Vagina (tissue), 2 donors: ENCODE data around the gene FNDC7. TPM values are rescaled to one million over a fixed set of nuclear protein-coding genes. Genes with fewer than 3 reads are reported as not detected.
"Not testable (repeated sequence)": the region's sequence is repeated elsewhere in the genome, so short reads cannot be mapped to it uniquely, and the experiment has no call there.

ENCODE experiments used
- DNase-seq, 2 donors: peaks; one replicate each; pipeline ENCODE4 v3.0.0-alpha.2; 2017; ENCODE audit errors: extremely low spot score in 2 of 2
- H3K27ac ChIP-seq: fragments of 200-600 bp; sonication (generic); one replicate; pipeline ENCODE4 v1.5.1; 2019
- H3K27me3 ChIP-seq: fragments of 200-600 bp; sonication (generic); one replicate; pipeline ENCODE4 v1.5.1; 2019
- H3K36me3 ChIP-seq, 2 donors: fragments of 200-600 bp; sonication (generic); one replicate each; pipeline ENCODE4 v1.5.1; 2017 to 2019
- H3K4me1 ChIP-seq: fragments of 200-600 bp; sonication (generic); one replicate; pipeline ENCODE4 v1.5.1; 2019
- H3K4me3 ChIP-seq, 2 donors: fragments of 200-600 bp; sonication (generic); 1 replicate in 1 of 2; 2 replicates in 1 of 2; pipeline ENCODE4 v1.5.1; 2016 to 2019
- H3K9me3 ChIP-seq: fragments of 200-600 bp; sonication (generic); one replicate; pipeline ENCODE4 v1.5.1; 2019
- CTCF ChIP-seq, 3 experiments: fragments of 450-650 bp in 2 of 3; fragments of 200-600 bp in 1 of 3; sonication (generic) in 1 of 3; IDR thresholded peaks; one replicate each; pipeline ENCODE4 v1.5.1; 2017 to 2019; ENCODE audit warnings: antibody characterized with exemption in 3 of 3, mild to moderate bottlenecking in 2 of 3, moderate library complexity in 2 of 3
- POLR2A ChIP-seq, 2 donors: fragments of 450-650 bp; IDR thresholded peaks; one replicate each; pipeline ENCODE4 v1.6.1; 2017; ENCODE audit warnings: antibody characterized with exemption in 2 of 2, mild to moderate bottlenecking in 2 of 2, moderate library complexity in 2 of 2
- POLR2AphosphoS5 ChIP-seq, 2 donors: sonication (generic); formaldehyde crosslinking; IDR thresholded peaks; one replicate each; pipeline ENCODE4 v1.9.0; 2017; ENCODE audit warnings: antibody characterized with exemption in 2 of 2, mild to moderate bottlenecking in 2 of 2, low read depth in 1 of 2; ENCODE audit not compliant: insufficient read depth in 1 of 2
- intact Hi-C: fragments of 100-400 bp; cut with DNase I; formaldehyde crosslinking; loops from one replicate; pipeline ENCODE4 v1.15.1; 2023
- total RNA-seq: library from RNA; depleted of rRNA; stranded (reverse); fragments of >200 nt; gene quantifications from one replicate; pipeline ENCODE4 v1.2.3, GENCODE V29; 2016

FNDC7 gene
- total RNA-seq, 1 donor from 2014 or later, result not detected

- Histone ChIP-seq H3K4me3 (no peak overlapping the region), H3K27me3 (no peaks in the 10 kb centered on the region), H3K27ac (no peak overlapping the region), H3K4me1 (no peaks in the 10 kb centered on the region), H3K36me3 (no peaks in the 10 kb centered on the region), H3K9me3 (no peaks in the 10 kb centered on the region)
- intact Hi-C loops, result no loop called here
- TF ChIP-seq POLR2A (IDR thresholded peaks at IDR 0.05) (no peak), POLR2AphosphoS5 (IDR thresholded peaks at IDR 0.05; ENCODE audit: insufficient read depth in 1 of 2, low read depth in 1 of 2) (no peak), CTCF (IDR thresholded peaks at IDR 0.05) (no peak)
- DNase-seq, result no peak
Measured at GRCh38 chr1:108679586-108680213, 33.0 kb upstream of the FNDC7 start.

- H3K4me3 ChIP-seq, H3K27me3 ChIP-seq, H3K4me1 ChIP-seq, intact Hi-C loops, H3K36me3 ChIP-seq, DNase-seq, H3K9me3 ChIP-seq, H3K27ac ChIP-seq: not testable (repeated sequence)
Measured at GRCh38 chr1:108681701-108682100, 31.0 kb upstream of the FNDC7 start.

GRCh38 chr1:108685529-108685928, 27.2 kb upstream of the FNDC7 start:
- H3K4me3 ChIP-seq, result no peak overlapping the region
- no peak for DNase-seq
- no peaks in the 10 kb centered on the region for H3K4me1 ChIP-seq
- H3K36me3 ChIP-seq, result no peaks in the 10 kb centered on the region
- TF ChIP-seq POLR2AphosphoS5 (IDR thresholded peaks at IDR 0.05; ENCODE audit: insufficient read depth in 1 of 2, low read depth in 1 of 2), result no peak
- no peak for TF ChIP-seq CTCF (IDR thresholded peaks at IDR 0.05)
- no peak for TF ChIP-seq POLR2A (IDR thresholded peaks at IDR 0.05)
- H3K9me3 ChIP-seq, result no peaks in the 10 kb centered on the region
- no peaks in the 10 kb centered on the region for H3K27me3 ChIP-seq
- intact Hi-C loops, result no loop called here
- H3K27ac ChIP-seq, result no peak overlapping the region

- TF ChIP-seq CTCF (IDR thresholded peaks at IDR 0.05), result no peak
- no peak for TF ChIP-seq POLR2AphosphoS5 (IDR thresholded peaks at IDR 0.05; ENCODE audit: insufficient read depth in 1 of 2, low read depth in 1 of 2)
- TF ChIP-seq POLR2A (IDR thresholded peaks at IDR 0.05), result no peak
- H3K4me1 ChIP-seq, result peaks cover 9% of the 10 kb centered on the region
- H3K9me3 ChIP-seq, result no peaks in the 10 kb centered on the region
- no peaks in the 10 kb centered on the region for H3K27me3 ChIP-seq
- H3K4me3 ChIP-seq, result no peak overlapping the region
- DNase-seq, result no peak
- intact Hi-C loops, result no loop called here
- H3K27ac ChIP-seq, result no peak overlapping the region
- H3K36me3 ChIP-seq, result no peaks in the 10 kb centered on the region
Measured at GRCh38 chr1:108686614-108687313, 25.9 kb upstream of the FNDC7 start.

- no peak for DNase-seq
- no peaks in the 10 kb centered on the region for H3K9me3 ChIP-seq
- peak overlapping the region; percentile 73 to 90 for H3K4me3 ChIP-seq
- intact Hi-C loops, result loop anchor here (5.0 kb wide), 1 partner anchor 126 kb away; no protein-coding TSS in a partner anchor
- H3K4me1 ChIP-seq, result peaks cover 39% of the 10 kb centered on the region
- no peaks in the 10 kb centered on the region for H3K27me3 ChIP-seq
- TF ChIP-seq POLR2AphosphoS5 (IDR thresholded peaks at IDR 0.05; ENCODE audit: insufficient read depth in 1 of 2, low read depth in 1 of 2) (no peak), POLR2A (IDR thresholded peaks at IDR 0.05) (no peak), CTCF (IDR thresholded peaks at IDR 0.05) (no peak)
- peaks cover 0 to 8% of the 10 kb centered on the region in 2 donors for H3K36me3 ChIP-seq
- H3K27ac ChIP-seq, result peak overlapping the region; percentile 92
Measured at GRCh38 chr1:108691128-108691941, 21.4 kb upstream of the FNDC7 start.
